Activated CD4-positive, alpha-beta memory T cell treated with anti-CD3 and anti-CD28 coated beads for 36 hours (primary cell): ENCODE measurements around the gene SRSF4. TPM values are rescaled to one million over a fixed set of nuclear protein-coding genes. Genes with fewer than 3 reads are reported as not detected.
A peak's percentile ranks its signal among the peaks of the same experiment; 100 is the strongest.
"Not testable (repeated sequence)": the region's sequence is repeated elsewhere in the genome, so short reads cannot be mapped to it uniquely, and the experiment has no call there.

Source experiments
- CTCF ChIA-PET: fragments of 350-600 bp; sonication (Branson Sonifier 250); formaldehyde crosslinking; loops from one replicate; lab custom pipeline; 2021; ENCODE audit warnings: antibody characterized with exemption, inconsistent platforms; lab: Charles Lee
- POLR2A ChIA-PET: fragments of 350-600 bp; sonication (Branson Sonifier 250); formaldehyde crosslinking; loops from one replicate; lab custom pipeline; 2021; ENCODE audit warnings: antibody characterized with exemption; lab: Charles Lee
- DNase-seq: peaks from one replicate; pipeline ENCODE4 v3.0.0-alpha.2; 2020
- H3K27ac Mint-ChIP-seq: one replicate; pipeline ENCODE4 v1.8.0; 2021; ENCODE audit warnings: mixed read lengths
- H3K27me3 Mint-ChIP-seq: one replicate; pipeline ENCODE4 v1.8.0; 2021; ENCODE audit warnings: mixed read lengths
- H3K36me3 Mint-ChIP-seq: one replicate; pipeline ENCODE4 v1.8.0; 2021; ENCODE audit warnings: mixed read lengths
- H3K4me1 Mint-ChIP-seq: one replicate; pipeline ENCODE4 v1.8.0; 2021; ENCODE audit warnings: low read depth, mixed read lengths
- H3K4me3 Mint-ChIP-seq: one replicate; pipeline ENCODE4 v1.8.0; 2021; ENCODE audit warnings: mild to moderate bottlenecking, mixed read lengths
- H3K9me3 Mint-ChIP-seq: one replicate; pipeline ENCODE4 v1.8.0; 2021; ENCODE audit warnings: mixed read lengths
- intact Hi-C: fragments of 100-400 bp; cut with micrococcal nuclease; formaldehyde crosslinking; loops from one replicate; pipeline ENCODE4 v1.15.1; 2023
- total RNA-seq, 2 experiments: library from RNA; stranded (reverse); gene quantifications; one replicate each; pipeline ENCODE4 v1.2.3, GENCODE V29; 2021

The SRSF4 gene
- 100 to 1,000 TPM; 133 to 136 TPM for total RNA-seq

DNA sequence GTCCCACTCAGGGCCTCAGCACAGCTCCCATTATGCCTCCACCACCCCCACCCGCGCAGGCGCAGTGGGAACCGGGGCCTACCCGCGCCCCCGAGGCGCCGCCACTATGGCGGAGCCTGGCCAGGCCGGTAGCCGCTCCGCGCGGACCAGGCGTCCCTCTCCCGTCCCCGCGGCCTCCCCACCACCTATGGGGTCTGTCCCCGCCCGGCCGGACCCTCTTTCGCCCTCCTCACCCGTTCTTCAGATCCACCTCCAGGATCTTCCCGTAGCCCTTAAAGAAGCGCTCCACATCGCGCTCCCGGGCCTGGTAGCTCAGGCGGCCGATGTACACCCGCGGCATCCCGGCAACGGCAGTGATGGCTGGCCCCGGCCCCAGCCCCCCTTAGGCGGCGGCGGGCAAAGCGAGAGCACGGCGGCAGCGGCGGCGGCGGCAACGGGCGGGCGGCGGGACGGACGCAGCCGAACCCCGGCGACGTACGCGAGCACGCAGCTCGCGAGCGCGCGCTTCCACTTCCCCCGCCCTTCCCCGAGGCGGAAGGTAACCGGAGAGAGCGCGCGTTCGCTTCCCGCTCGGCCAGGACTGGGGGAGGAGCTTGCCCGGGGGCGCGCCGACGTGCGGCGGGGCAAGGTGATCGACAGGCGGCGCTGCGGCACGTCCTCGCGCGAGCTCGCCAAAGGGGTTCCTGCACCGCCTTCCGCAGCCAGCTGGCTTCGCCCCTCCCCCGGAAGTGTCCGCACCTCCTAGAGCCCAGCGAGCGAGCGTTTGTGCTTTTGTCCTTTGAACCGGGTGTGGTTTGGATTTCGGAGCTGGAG, at the start of gene SRSF4:
Gene SRSF4 (minus strand): TSS at position 488 of the 813 bp plus-strand sequence. CDS start 148 bp downstream, at position 340.
- DNase-seq = peak; percentile 99
- intact Hi-C loops = loop anchor here (1.0 to 10.0 kb wide), 8 partner anchors 21 to 857 kb away; partner anchors contain the start of genes GMEB1, MECR, MED18 and TAF12
- POLR2A ChIA-PET = interaction anchor here (0.6 to 3.0 kb wide), 26 partner anchors 10 to 853 kb away, joined by 3 to 19 read pairs (median 4); partner anchors contain the start of genes EPB41, GMEB1, MECR and MED18
- H3K4me3 Mint-ChIP-seq = peak within 1 kb of the TSS; percentile 98
- no peaks in the 10 kb centered on the region for H3K9me3 Mint-ChIP-seq
- peaks cover 44% of the 10 kb centered on the region for H3K4me1 Mint-ChIP-seq
- CTCF ChIA-PET = interaction anchor here (0.6 to 4.7 kb wide), 21 partner anchors 8 to 1568 kb away, joined by 3 to 69 read pairs (median 4); partner anchors contain the start of genes RNU11 and YTHDF2
- peak within 1 kb of the TSS; percentile 98 for H3K27ac Mint-ChIP-seq
- H3K27me3 Mint-ChIP-seq = no peaks in the 10 kb centered on the region
- peaks cover 36% of the 10 kb centered on the region for H3K36me3 Mint-ChIP-seq

DNA sequence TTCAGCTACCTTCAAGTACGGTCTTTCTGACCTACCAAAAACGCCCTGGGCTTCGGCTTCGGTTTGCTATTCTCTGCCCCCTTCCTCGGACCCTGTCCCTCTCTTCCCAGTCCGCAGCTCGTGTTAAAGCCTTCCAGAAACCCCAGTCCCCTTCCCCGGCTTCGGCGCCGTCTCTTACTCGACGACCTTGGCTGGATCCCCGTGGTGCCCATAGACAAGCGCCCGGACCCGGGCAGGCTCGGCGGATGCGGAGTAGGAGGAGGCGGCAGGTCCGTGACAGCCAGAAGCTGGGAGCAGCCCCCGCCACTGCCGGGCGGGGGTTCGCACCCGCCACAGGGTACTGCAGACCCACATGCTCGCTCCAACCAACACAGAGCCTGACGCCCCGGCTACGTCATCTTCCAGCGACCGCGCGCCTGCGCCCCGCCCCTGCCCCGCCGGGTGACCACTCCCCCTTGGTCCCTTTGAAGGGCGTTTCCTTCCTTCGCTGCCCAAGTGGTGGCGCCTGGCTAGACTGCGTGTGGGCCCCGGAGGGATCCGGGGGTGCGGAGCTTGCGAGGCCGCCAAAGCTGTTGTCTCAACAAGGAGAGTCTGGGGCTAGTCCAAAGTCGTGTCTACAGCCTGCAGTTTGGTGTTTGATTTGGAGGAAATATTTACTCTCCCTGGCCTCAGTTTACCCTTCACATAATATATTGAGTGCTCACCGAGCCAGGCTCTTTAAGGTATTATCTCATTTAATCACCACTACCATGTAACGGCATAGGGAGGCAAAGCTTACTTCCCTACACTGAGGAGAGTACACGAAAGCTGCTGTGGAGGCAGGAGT, 49.1 kb upstream of the SRSF4 start, which contains the start of gene MECR:
Gene MECR (minus strand): TSS at position 382 of the 826 bp plus-strand sequence. CDS start 28 bp downstream, at position 354.
- peak; percentile 98 for DNase-seq
- peaks cover 9% of the 10 kb centered on the region for H3K27me3 Mint-ChIP-seq
- H3K27ac Mint-ChIP-seq = peak within 1 kb of the TSS; percentile 71
- H3K4me1 Mint-ChIP-seq = peaks cover 15% of the 10 kb centered on the region
- no peaks in the 10 kb centered on the region for H3K36me3 Mint-ChIP-seq
- H3K9me3 Mint-ChIP-seq = no peaks in the 10 kb centered on the region
- intact Hi-C loops = loop anchor here (5.0 kb wide), 1 partner anchor 48 kb away; the partner anchor contains the start of gene SRSF4
- peak within 1 kb of the TSS; percentile 93 for H3K4me3 Mint-ChIP-seq
- ChIA-PET POLR2A (interaction anchor here (0.8 to 1.7 kb wide), 3 partner anchors 49 to 1477 kb away, joined by 4 to 8 read pairs (median 4); partner anchors contain the start of gene SRSF4), CTCF (interaction anchor here (0.6 to 1.5 kb wide), 6 partner anchors 9 to 1822 kb away, joined by 3 to 4 read pairs (median 3); partner anchors contain the start of gene SRSF4)

DNA sequence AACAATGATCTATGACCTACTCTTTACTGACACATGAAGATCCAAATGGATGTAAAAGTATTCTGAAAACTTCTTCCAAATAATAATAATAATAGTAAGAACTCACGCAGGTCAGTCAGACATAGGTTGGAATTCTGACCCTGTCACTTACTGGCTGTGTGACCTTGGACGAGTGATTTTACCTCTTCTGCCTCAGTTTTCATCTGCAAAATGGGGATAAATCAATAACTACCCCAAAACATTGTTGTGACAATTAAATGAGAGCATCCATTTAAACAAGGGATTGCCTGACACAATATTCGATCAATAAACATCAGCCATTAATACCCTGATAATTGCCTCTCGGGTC, 48.5 kb upstream of the SRSF4 start:
- POLR2A ChIA-PET = interaction anchor here (1.7 kb wide), 1 partner anchor 49 kb away, joined by 4 read pairs; no protein-coding TSS in a partner anchor
- intact Hi-C loops = loop anchor here (5.0 kb wide), 1 partner anchor 48 kb away; the partner anchor contains the start of gene SRSF4
- no peaks in the 10 kb centered on the region for H3K36me3 Mint-ChIP-seq
- peaks cover 5% of the 10 kb centered on the region for H3K27me3 Mint-ChIP-seq
- H3K27ac Mint-ChIP-seq = peak overlapping the region; percentile 71
- CTCF ChIA-PET = interaction anchor here (0.6 to 1.5 kb wide), 5 partner anchors 9 to 1822 kb away, joined by 3 to 4 read pairs (median 3); no protein-coding TSS in a partner anchor
- no peaks in the 10 kb centered on the region for H3K9me3 Mint-ChIP-seq
- peaks cover 14% of the 10 kb centered on the region for H3K4me1 Mint-ChIP-seq
- peak overlapping the region; percentile 93 for H3K4me3 Mint-ChIP-seq
- no peak for DNase-seq

DNA sequence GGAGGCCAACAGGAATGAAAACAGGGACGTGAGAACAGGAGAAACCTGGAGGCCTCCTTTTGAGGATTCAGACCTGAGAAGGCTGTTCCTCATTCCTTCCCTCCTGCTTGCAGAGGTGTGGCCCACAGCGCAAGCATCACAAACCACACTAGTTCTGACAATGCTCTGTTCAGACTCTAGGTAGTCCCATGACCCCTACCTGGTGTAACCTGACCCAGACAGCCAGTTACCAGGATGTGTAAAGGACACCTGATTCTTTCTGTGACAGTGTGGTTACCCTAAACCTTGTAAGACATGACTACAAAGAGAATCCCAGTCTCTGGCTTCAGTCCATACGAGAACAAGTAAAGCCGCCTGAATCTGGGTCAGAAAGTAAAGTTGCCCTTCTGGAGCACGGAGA, 45.8 kb upstream of the SRSF4 start:
- CTCF ChIA-PET = interaction anchor here (0.8 kb wide), 1 partner anchor 25 kb away, joined by 4 read pairs; no protein-coding TSS in a partner anchor
- H3K27ac Mint-ChIP-seq = no peak overlapping the region
- POLR2A ChIA-PET = no interaction called here
- no peak overlapping the region for H3K4me3 Mint-ChIP-seq
- DNase-seq = no peak
- H3K4me1 Mint-ChIP-seq = peaks cover 14% of the 10 kb centered on the region
- H3K27me3 Mint-ChIP-seq = no peaks in the 10 kb centered on the region
- intact Hi-C loops = no loop called here
- no peaks in the 10 kb centered on the region for H3K36me3 Mint-ChIP-seq
- H3K9me3 Mint-ChIP-seq = no peaks in the 10 kb centered on the region

DNA sequence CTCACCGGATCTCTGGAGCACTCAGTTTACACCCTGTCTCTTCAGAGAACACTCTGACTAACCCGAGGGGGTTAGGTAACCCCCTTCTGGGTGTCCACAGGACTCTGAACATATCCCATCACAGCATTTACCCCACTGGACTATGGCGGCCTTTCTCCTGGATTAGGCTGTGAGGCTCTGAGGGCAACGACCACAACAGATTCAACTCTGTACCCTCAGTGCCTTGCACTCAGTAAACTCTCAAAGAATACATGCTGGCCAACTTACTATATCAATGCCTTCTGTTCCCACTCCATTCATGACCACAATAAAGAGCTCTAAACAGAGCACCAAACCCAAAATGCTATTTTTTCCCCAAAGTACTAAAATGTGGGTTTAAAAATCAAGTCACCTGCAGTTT, 43.7 kb upstream of the SRSF4 start:
- Mint-ChIP-seq H3K4me3 (no peak overlapping the region), H3K27ac (no peak overlapping the region), H3K4me1 (peaks cover 7% of the 10 kb centered on the region), H3K36me3 (peaks cover 4% of the 10 kb centered on the region), H3K27me3 (no peaks in the 10 kb centered on the region), H3K9me3 (no peaks in the 10 kb centered on the region)
- intact Hi-C loops = no loop called here
- ChIA-PET POLR2A (no interaction called here), CTCF (interaction anchor here (1.1 kb wide), 1 partner anchor 348 kb away, joined by 3 read pairs; no protein-coding TSS in a partner anchor)
- no peak for DNase-seq

DNA sequence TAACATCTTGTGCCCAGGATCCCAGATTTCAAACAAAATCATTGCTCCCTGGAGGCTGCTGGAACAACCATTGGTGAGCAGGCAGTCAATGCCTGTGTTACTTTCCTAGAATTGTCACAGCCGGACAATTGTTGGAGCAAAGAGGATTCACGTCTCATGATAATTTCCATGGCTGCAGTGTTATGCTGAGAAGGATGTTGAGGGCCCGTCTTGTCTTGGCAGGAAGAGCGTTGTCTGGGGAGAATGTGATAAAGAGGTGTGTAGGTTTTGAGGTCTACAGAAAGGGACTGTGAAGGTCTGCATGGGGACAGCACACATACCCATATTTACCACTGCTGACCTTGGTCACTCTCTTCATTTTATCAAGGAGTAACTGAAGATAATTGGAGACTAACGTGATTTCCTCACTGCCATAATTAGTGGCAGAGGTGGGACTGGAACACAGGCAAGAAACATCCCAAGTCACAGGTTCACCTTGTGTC, 42.7 kb upstream of the SRSF4 start:
- peaks cover under 1% of the 10 kb centered on the region for H3K4me1 Mint-ChIP-seq
- H3K27ac Mint-ChIP-seq = no peak overlapping the region
- no peaks in the 10 kb centered on the region for H3K27me3 Mint-ChIP-seq
- H3K36me3 Mint-ChIP-seq = peaks cover 6% of the 10 kb centered on the region
- POLR2A ChIA-PET = no interaction called here
- DNase-seq = no peak
- CTCF ChIA-PET = no interaction called here
- H3K4me3 Mint-ChIP-seq = no peak overlapping the region
- no peaks in the 10 kb centered on the region for H3K9me3 Mint-ChIP-seq
- intact Hi-C loops = no loop called here

DNA sequence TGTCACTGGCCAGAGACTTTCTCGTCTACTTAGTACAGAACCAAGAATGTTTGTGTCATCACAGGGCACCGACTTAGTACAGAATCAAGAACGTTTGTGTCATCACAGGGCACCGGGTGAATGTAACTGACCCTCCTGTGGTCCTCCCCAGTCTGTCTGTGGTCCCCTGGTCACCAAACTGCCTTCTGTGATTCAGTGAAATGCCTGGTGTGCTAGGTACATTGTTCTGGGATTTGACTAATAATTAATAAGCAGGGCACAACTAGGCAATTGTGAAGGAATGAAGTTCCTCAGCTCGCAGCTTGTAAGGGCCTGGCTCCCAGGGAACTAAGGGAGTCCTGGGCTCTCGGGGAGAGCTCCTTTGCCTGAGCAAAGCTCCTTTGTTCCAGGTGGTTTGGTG, 41.8 kb upstream of the SRSF4 start:
- H3K4me3 Mint-ChIP-seq = no peak overlapping the region
- no peaks in the 10 kb centered on the region for H3K4me1 Mint-ChIP-seq
- intact Hi-C loops = no loop called here
- H3K27ac Mint-ChIP-seq = no peak overlapping the region
- DNase-seq = no peak
- ChIA-PET POLR2A (no interaction called here), CTCF (no interaction called here)
- H3K9me3 Mint-ChIP-seq = no peaks in the 10 kb centered on the region
- H3K27me3 Mint-ChIP-seq = no peaks in the 10 kb centered on the region
- H3K36me3 Mint-ChIP-seq = peaks cover 6% of the 10 kb centered on the region

DNA sequence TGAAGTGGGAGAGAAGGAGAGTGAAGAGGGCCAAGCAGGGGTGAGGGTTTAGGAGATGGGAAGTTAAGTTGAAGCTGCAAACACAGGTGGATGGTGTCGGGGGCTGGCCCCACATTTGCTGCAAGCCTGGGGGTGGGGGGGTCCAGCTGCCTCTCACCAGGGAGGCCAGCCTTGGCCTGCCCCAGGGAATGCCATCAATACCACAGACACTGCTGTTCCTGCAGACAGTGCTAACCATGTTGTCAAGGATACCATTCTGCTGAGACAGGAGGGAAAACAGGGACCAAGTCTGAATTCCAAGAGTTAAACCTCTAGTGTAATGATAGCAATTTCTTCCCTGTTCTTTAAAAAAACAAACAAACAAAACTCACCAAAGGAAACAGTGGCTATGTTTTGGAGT, 41.0 kb upstream of the SRSF4 start:
- intact Hi-C loops = no loop called here
- Mint-ChIP-seq H3K36me3 (peaks cover 6% of the 10 kb centered on the region), H3K27me3 (no peaks in the 10 kb centered on the region), H3K4me3 (no peak overlapping the region), H3K9me3 (no peaks in the 10 kb centered on the region), H3K27ac (no peak overlapping the region), H3K4me1 (no peaks in the 10 kb centered on the region)
- CTCF ChIA-PET = no interaction called here
- POLR2A ChIA-PET = no interaction called here
- no peak for DNase-seq

DNA sequence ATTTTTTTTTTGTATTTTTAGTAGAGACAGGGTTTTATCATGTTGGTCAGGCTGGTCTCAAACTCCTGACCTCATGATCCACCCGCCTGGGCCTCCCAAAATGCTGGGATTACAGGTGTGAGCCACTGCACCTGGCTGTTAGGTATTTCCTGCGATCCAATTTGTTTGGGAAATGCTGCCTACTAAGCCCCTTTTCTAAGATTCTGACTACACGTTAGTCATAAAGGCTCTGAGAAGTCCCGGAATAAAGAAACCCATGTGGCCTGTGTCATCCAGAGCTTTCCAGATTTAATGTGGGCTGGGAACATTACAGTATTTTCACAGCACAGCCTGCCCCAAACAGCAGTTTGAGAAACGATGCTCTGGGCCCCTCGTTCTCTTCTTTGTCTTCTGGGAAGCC, 40.6 kb upstream of the SRSF4 start:
- POLR2A ChIA-PET, H3K4me3 Mint-ChIP-seq, CTCF ChIA-PET, H3K27ac Mint-ChIP-seq, DNase-seq, H3K9me3 Mint-ChIP-seq, H3K4me1 Mint-ChIP-seq, H3K36me3 Mint-ChIP-seq, H3K27me3 Mint-ChIP-seq, intact Hi-C loops: not testable (repeated sequence)

DNA sequence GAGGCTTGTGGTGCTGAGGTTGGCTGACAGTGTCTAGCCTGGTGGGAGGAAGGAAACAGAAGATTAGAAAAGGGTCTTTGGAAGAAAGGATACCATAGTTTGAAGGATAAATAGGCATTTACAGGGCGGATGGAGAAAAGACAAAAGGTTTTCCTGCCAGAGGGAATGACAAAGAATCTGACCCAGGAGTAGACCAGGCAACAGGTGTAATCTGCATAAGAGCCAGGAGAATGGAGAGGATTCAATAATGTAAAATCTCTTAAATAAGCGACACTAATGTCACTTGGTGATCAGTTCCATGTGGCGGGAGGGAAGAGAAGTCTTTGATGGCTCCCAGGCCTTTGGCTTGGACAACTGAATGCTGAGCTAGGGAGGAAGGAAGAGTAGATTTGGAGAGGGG, 39.6 kb upstream of the SRSF4 start:
- peaks cover 6% of the 10 kb centered on the region for H3K36me3 Mint-ChIP-seq
- no peaks in the 10 kb centered on the region for H3K9me3 Mint-ChIP-seq
- intact Hi-C loops = no loop called here
- H3K27me3 Mint-ChIP-seq = no peaks in the 10 kb centered on the region
- POLR2A ChIA-PET = no interaction called here
- no peak overlapping the region for H3K27ac Mint-ChIP-seq
- CTCF ChIA-PET = no interaction called here
- no peak for DNase-seq
- no peak overlapping the region for H3K4me3 Mint-ChIP-seq
- no peaks in the 10 kb centered on the region for H3K4me1 Mint-ChIP-seq

DNA sequence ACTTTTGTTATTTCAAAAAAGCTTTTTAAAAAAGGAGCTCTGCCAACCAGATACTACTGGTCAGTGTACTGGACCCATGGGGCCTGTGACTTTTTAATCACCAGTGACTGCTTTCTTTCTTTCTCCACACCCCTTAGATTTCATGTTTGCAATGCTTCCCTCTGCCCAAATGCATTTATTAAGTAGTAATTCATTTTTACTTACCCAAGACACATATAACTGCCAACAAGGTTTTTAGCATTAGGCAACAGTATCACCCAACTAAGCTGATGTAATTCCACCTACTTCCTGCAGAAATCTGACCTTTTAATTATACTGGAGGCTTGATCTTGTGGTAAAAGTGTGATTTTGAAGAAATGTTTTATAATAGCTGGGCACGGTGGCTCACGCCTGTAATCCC, 36.5 kb upstream of the SRSF4 start:
- Mint-ChIP-seq H3K9me3 (no peaks in the 10 kb centered on the region), H3K27ac (no peak overlapping the region), H3K4me1 (no peaks in the 10 kb centered on the region), H3K4me3 (no peak overlapping the region), H3K27me3 (no peaks in the 10 kb centered on the region), H3K36me3 (peaks cover 17% of the 10 kb centered on the region)
- no peak for DNase-seq
- intact Hi-C loops = no loop called here
- POLR2A ChIA-PET = no interaction called here
- CTCF ChIA-PET = interaction anchor here (1.9 kb wide), 1 partner anchor 16 kb away, joined by 6 read pairs; no protein-coding TSS in a partner anchor
